CD4-positive, alpha-beta T cell (primary cell): ENCODE measurements around the gene SOX15. TPM values are rescaled to one million over a fixed set of nuclear protein-coding genes. Genes with fewer than 3 reads are reported as not detected.

ENCODE experiments used
- ATAC-seq: fragments of 200-7000 bp; cut with Tn5 transposase; one replicate; pipeline ENCODE4 v1.10.0; 2022; ENCODE audit warnings: mild to moderate bottlenecking; ENCODE audit not compliant: poor library complexity
- CTCF ChIA-PET: fragments of 350-600 bp; sonication (Branson Sonifier 250); formaldehyde crosslinking; loops from one replicate; lab custom pipeline; 2021; ENCODE audit warnings: antibody characterized with exemption, inconsistent platforms; lab: Charles Lee
- POLR2A ChIA-PET: fragments of 350-600 bp; sonication (Branson Sonifier 250); formaldehyde crosslinking; loops from one replicate; lab custom pipeline; 2021; ENCODE audit warnings: antibody characterized with exemption, inconsistent platforms; lab: Charles Lee
- DNase-seq, 14 experiments: peaks; one replicate each; pipeline ENCODE4 v3.0.0-alpha.2; 2013 to 2020; ENCODE audit warnings: mixed read lengths in 2 of 14
- H3K27ac ChIP-seq, 2 donors: one replicate each; pipeline versions ENCODE4 v1.5.1 to v1.7.0; 2013; ENCODE audit warnings: low read length in 2 of 2, low read depth in 1 of 2, mild to moderate bottlenecking in 1 of 2
- H3K27me3 ChIP-seq, 2 experiments: 1 replicate in 1 of 2; 2 replicates in 1 of 2; pipeline versions ENCODE4 v1.6.1 to v1.7.0; 2013; ENCODE audit warnings: low read length in 2 of 2, control low read depth in 1 of 2, mild to moderate bottlenecking in 1 of 2, moderate library complexity in 1 of 2; ENCODE audit not compliant: insufficient read depth in 2 of 2, control insufficient read depth in 1 of 2
- H3K36me3 ChIP-seq: one replicate; pipeline ENCODE4 v1.6.1; 2013; ENCODE audit warnings: low read length, control low read depth; ENCODE audit not compliant: insufficient read depth
- H3K4me1 ChIP-seq: one replicate; pipeline ENCODE4 v1.6.1; 2013; ENCODE audit warnings: low read length, control low read depth; ENCODE audit not compliant: insufficient read depth
- H3K4me3 ChIP-seq: one replicate; pipeline ENCODE4 v1.5.1; 2013; ENCODE audit warnings: mild to moderate bottlenecking, low read length, moderate library complexity
- H3K9me3 ChIP-seq, 2 experiments: 1 replicate in 1 of 2; 2 replicates in 1 of 2; pipeline versions ENCODE4 v1.6.1 to v1.7.0; 2013; ENCODE audit warnings: low read length in 2 of 2, mild to moderate bottlenecking in 2 of 2, control low read depth in 1 of 2, moderate library complexity in 1 of 2; ENCODE audit not compliant: control insufficient read depth in 1 of 2, insufficient read depth in 1 of 2
- H3K27ac Mint-ChIP-seq: one replicate; pipeline ENCODE4 v1.8.0; 2020; ENCODE audit warnings: mixed read lengths
- H3K27me3 Mint-ChIP-seq: one replicate; pipeline ENCODE4 v1.8.0; 2021; ENCODE audit warnings: mixed read lengths
- H3K36me3 Mint-ChIP-seq: one replicate; pipeline ENCODE4 v1.8.0; 2021; ENCODE audit warnings: low read depth, mixed read lengths
- H3K4me1 Mint-ChIP-seq: one replicate; pipeline ENCODE4 v1.8.0; 2021; ENCODE audit warnings: low read depth, mixed read lengths
- H3K4me3 Mint-ChIP-seq: one replicate; pipeline ENCODE4 v1.8.0; 2020; ENCODE audit warnings: mild to moderate bottlenecking, mixed read lengths
- H3K9me3 Mint-ChIP-seq: one replicate; pipeline ENCODE4 v1.8.0; 2020; ENCODE audit warnings: mixed read lengths
- CTCF ChIP-seq: fragments of 200-600 bp; IDR thresholded peaks from one replicate; pipeline ENCODE4 v1.8.0; 2022; ENCODE audit warnings: antibody characterized with exemption, mild to moderate bottlenecking
- intact Hi-C, 2 experiments: fragments of 100-400 bp; cut with DNase I in 1 of 2; cut with micrococcal nuclease in 1 of 2; formaldehyde crosslinking; loops; one replicate each; pipeline versions ENCODE4 v1.15.1 to v1.9.0; 2023 to 2025; cut with DNase I, micrococcal nuclease
- total RNA-seq, 174 experiments: library from RNA in 2 of 174; stranded (reverse) in 2 of 174; gene quantifications; one replicate each; pipeline ENCODE4 v1.2.3 and lab custom pipeline; 2021 to 2026

The SOX15 gene
- total RNA-seq, 2 experiments from 2014 or later = 0.30 TPM; not detected in 1

DNA sequence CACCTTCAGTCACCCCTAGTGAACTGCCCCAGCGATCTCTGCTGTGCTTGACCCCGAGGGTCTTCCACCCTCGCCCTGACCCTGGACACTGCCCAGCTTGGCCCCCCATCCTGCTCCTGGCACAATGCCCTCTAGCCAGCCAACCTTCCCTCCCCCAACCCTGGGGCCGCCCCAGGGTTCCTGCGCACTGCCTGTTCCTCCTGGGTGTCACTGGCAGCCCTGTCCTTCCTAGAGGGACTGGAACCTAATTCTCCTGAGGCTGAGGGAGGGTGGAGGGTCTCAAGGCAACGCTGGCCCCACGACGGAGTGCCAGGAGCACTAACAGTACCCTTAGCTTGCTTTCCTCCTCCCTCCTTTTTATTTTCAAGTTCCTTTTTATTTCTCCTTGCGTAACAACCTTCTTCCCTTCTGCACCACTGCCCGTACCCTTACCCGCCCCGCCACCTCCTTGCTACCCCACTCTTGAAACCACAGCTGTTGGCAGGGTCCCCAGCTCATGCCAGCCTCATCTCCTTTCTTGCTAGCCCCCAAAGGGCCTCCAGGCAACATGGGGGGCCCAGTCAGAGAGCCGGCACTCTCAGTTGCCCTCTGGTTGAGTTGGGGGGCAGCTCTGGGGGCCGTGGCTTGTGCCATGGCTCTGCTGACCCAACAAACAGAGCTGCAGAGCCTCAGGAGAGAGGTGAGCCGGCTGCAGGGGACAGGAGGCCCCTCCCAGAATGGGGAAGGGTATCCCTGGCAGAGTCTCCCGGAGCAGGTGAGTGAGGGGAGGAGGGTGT, 31.2 kb downstream of the SOX15 start, which contains the start of gene TNFSF13:
TSS of gene TNFSF13 (plus strand) at position 207 of the 776 bp plus-strand sequence. CDS start at position 497, 290 bp downstream.
- Mint-ChIP-seq H3K36me3 (peaks cover 25% of the 10 kb centered on the region), H3K4me1 (peaks cover 54% of the 10 kb centered on the region), H3K27me3 (no peaks in the 10 kb centered on the region), H3K4me3 (peak within 1 kb of the TSS; percentile 58), H3K27ac (peak within 1 kb of the TSS; percentile 63), H3K9me3 (no peaks in the 10 kb centered on the region)
- ATAC-seq (no peak), DNase-seq (no peak)
- CTCF ChIA-PET = no interaction called here
- intact Hi-C loops = no loop called here
- POLR2A ChIA-PET = interaction anchor here (0.6 to 2.6 kb wide), 4 partner anchors 10 to 316 kb away, joined by 3 to 6 read pairs (median 4); partner anchors contain the start of genes MPDU1 and TNFSF12
- peaks cover 16% of the 10 kb centered on the region for H3K36me3 ChIP-seq
- H3K9me3 ChIP-seq = no peaks in the 10 kb centered on the region
- TF ChIP-seq CTCF = no peak
- H3K27me3 ChIP-seq = no peaks in the 10 kb centered on the region
- peak within 1 kb of the TSS in 1 of 2 donors; percentile 3 for H3K27ac ChIP-seq
- H3K4me1 ChIP-seq = peaks cover 82% of the 10 kb centered on the region
- H3K4me3 ChIP-seq = peak within 1 kb of the TSS; percentile 41

- POLR2A ChIA-PET = interaction anchor here (0.6 to 2.6 kb wide), 4 partner anchors 9 to 315 kb away, joined by 3 to 6 read pairs (median 4); partner anchors contain the start of genes MPDU1 and TNFSF12
- peaks cover 23% of the 10 kb centered on the region for H3K36me3 Mint-ChIP-seq
- peaks cover 61% of the 10 kb centered on the region for H3K4me1 Mint-ChIP-seq
- peak overlapping the region; percentile 41 for H3K4me3 ChIP-seq
- H3K27ac Mint-ChIP-seq = peak overlapping the region; percentile 63
- intact Hi-C loops = no loop called here
- peak overlapping the region in 1 of 2 donors; percentile 3 for H3K27ac ChIP-seq
- no peak for TF ChIP-seq CTCF
- H3K27me3 ChIP-seq = no peaks in the 10 kb centered on the region
- DNase-seq (peak in 3 of 14 experiments; percentile 29 to 63 (median 58)), ATAC-seq (no peak)
- no peaks in the 10 kb centered on the region for H3K9me3 Mint-ChIP-seq
- no peaks in the 10 kb centered on the region for H3K9me3 ChIP-seq
- H3K4me1 ChIP-seq = peaks cover 82% of the 10 kb centered on the region
- H3K4me3 Mint-ChIP-seq = peak overlapping the region; percentile 56
- peaks cover 14% of the 10 kb centered on the region for H3K36me3 ChIP-seq
- CTCF ChIA-PET = interaction anchor here (0.8 to 1.0 kb wide), 2 partner anchors 31 to 121 kb away, joined by 3 to 4 read pairs; no protein-coding TSS in a partner anchor
- H3K27me3 Mint-ChIP-seq = no peaks in the 10 kb centered on the region
Measured at GRCh38 chr17:7557775-7558543, 31.9 kb downstream of the SOX15 start.

- TF ChIP-seq CTCF = no peak
- no peak overlapping the region for H3K4me3 ChIP-seq
- Mint-ChIP-seq H3K36me3 (peaks cover 21% of the 10 kb centered on the region), H3K4me1 (peaks cover 60% of the 10 kb centered on the region), H3K27me3 (no peaks in the 10 kb centered on the region), H3K27ac (no peak overlapping the region), H3K4me3 (no peak overlapping the region), H3K9me3 (no peaks in the 10 kb centered on the region)
- ChIA-PET POLR2A (interaction anchor here (2.6 kb wide), 1 partner anchor 8 kb away, joined by 6 read pairs; the partner anchor contains the start of gene TNFSF12), CTCF (interaction anchor here (0.8 to 1.0 kb wide), 2 partner anchors 32 to 120 kb away, joined by 3 to 4 read pairs; no protein-coding TSS in a partner anchor)
- H3K27ac ChIP-seq = no peak overlapping the region
- H3K36me3 ChIP-seq = peaks cover 14% of the 10 kb centered on the region
- DNase-seq (no peak), ATAC-seq (no peak)
- H3K9me3 ChIP-seq = no peaks in the 10 kb centered on the region
- no peaks in the 10 kb centered on the region for H3K27me3 ChIP-seq
- intact Hi-C loops = no loop called here
- H3K4me1 ChIP-seq = peaks cover 82% of the 10 kb centered on the region
Measured at GRCh38 chr17:7557147-7557764, 32.6 kb downstream of the SOX15 start.
